ENCODE measurements around the gene MYEF2.

GRCh38 chr15:48109856-48110531 lies 68.1 kb downstream of the MYEF2 start:
- TF ChIP-seq PBX3 (IDR thresholded peaks at IDR 0.05; ENCODE audit: insufficient replicate concordance, low read depth, low read length) (no peak), CTCF (IDR thresholded peaks at IDR 0.05 in 2 of 3, conservative IDR thresholded peaks at IDR 0.05 in 1 of 3; ENCODE audit: control insufficient read depth in 2 of 3, extremely low read depth in 1 of 3, insufficient read depth in 1 of 3, low read depth in 3 of 3, low read length in 3 of 3) (no peak), FOS (IDR thresholded peaks at IDR 0.05; ENCODE audit: borderline replicate concordance, extremely low read depth, insufficient read length) (no peak), NRF1 (conservative IDR thresholded peaks at IDR 0.05; ENCODE audit: low read depth, low read length) (no peak), MEF2A (IDR thresholded peaks at IDR 0.05; ENCODE audit: insufficient read depth, low read depth, low read length) (no peak), PAX8 (IDR thresholded peaks at IDR 0.05) (no peak), POLR2AphosphoS5 (IDR thresholded peaks at IDR 0.05; ENCODE audit: low read length) (no peak), NR2C2 (IDR thresholded peaks at IDR 0.05; ENCODE audit: borderline replicate concordance, control insufficient read depth, insufficient read length, low read depth) (no peak)
